K562 (cell line): ENCODE measurements around the gene PCYT1A. TPM values are rescaled to one million over a fixed set of nuclear protein-coding genes. Genes with fewer than 3 reads are reported as not detected.

ENCODE experiments used
- CHD2 ChIP-seq: IDR thresholded peaks from 2 replicates; pipeline ENCODE4 v1.6.1; 2011; ENCODE audit warnings: low read depth, low read length
- ESRRA ChIP-seq: fragments of 450-650 bp; IDR thresholded peaks from 2 replicates; pipeline ENCODE4 v1.6.1; 2014; ENCODE audit warnings: low read depth, mild to moderate bottlenecking, moderate library complexity, borderline replicate concordance
- EWSR1 ChIP-seq: fragments of 450-650 bp; IDR thresholded peaks from 2 replicates; pipeline ENCODE4 v1.6.1; 2018; ENCODE audit warnings: borderline replicate concordance, mild to moderate bottlenecking, low read depth, moderate library complexity; ENCODE audit not compliant: partially characterized antibody
- FOXA3 ChIP-seq, 2 experiments: fragments of 450-650 bp in 1 of 2; sonication (generic) in 1 of 2; formaldehyde crosslinking; IDR thresholded peaks in 1 of 2; conservative IDR thresholded peaks in 1 of 2; 2 replicates each; pipeline versions ENCODE4 v1.4.0 to v1.8.0; 2020 to 2022; ENCODE audit warnings: mild to moderate bottlenecking in 2 of 2, missing genetic modification reagents in 1 of 2
- GTF2F1 ChIP-seq: IDR thresholded peaks from 2 replicates; pipeline ENCODE4 v1.6.1; 2011; ENCODE audit warnings: low read depth, low read length, improper control_type of control experiment
- RBM25 ChIP-seq: fragments of 200-400 bp; formaldehyde crosslinking; IDR thresholded peaks from 2 replicates; pipeline ENCODE4 v1.6.1; 2018; ENCODE audit warnings: low read length, low read depth, moderate library complexity; ENCODE audit not compliant: severe bottlenecking
- SIN3A ChIP-seq, 2 experiments: fragments of 150-350 bp in 1 of 2; IDR thresholded peaks; 2 replicates each; pipeline ENCODE4 v1.6.1; 2011 to 2016; ENCODE audit warnings: borderline replicate concordance in 2 of 2, low read depth in 2 of 2, low read length in 2 of 2, mild to moderate bottlenecking in 2 of 2, moderate library complexity in 2 of 2; ENCODE audit not compliant: control insufficient read depth in 1 of 2
- SIN3B ChIP-seq: fragments of 450-650 bp; IDR thresholded peaks from 2 replicates; pipeline ENCODE4 v1.6.1; 2017; ENCODE audit warnings: low read depth, mild to moderate bottlenecking, moderate library complexity
- ZFX ChIP-seq: sonication (generic); formaldehyde crosslinking; IDR thresholded peaks from 2 replicates; pipeline ENCODE4 v1.8.0; 2022; ENCODE audit warnings: mild to moderate bottlenecking, missing genetic modification reagents, moderate library complexity
- ZNF197 ChIP-seq: fragments of 200-800 bp; sonication (Bioruptor generic); IDR thresholded peaks from 2 replicates; pipeline ENCODE4 v1.6.1; 2016; ENCODE audit warnings: low read depth, missing genetic modification characterization, missing compliant biosample characterization
- ZSCAN32 ChIP-seq: fragments of 450-650 bp; formaldehyde crosslinking; IDR thresholded peaks from 2 replicates; pipeline ENCODE4 v1.4.0; 2020; ENCODE audit warnings: mild to moderate bottlenecking, moderate library complexity
- polyA plus RNA-seq, 8 experiments: library from polyadenylated mRNA; depleted of rRNA in 4 of 8; stranded (reverse) in 5 of 8; unstranded in 3 of 8; fragments of >200 nt; fragmentation: Nextera tagmentation in 2 of 8; fragmentation: Illumina TruSeq in 1 of 8; extraction: Ambion mirVana in 2 of 8; extraction: Trizol in 1 of 8; gene quantifications; 2 replicates each; pipeline versions ENCODE4 v1.2.1 to v1.2.3, GENCODE V29; 2011 to 2014; ENCODE audit warnings: inconsistent platforms in 1 of 8, missing spikeins in 1 of 8
- total RNA-seq, 7 experiments: library from RNA; depleted of rRNA in 6 of 7; stranded (reverse); fragments of >200 nt in 6 of 7; fragmentation: Illumina TruSeq in 2 of 7; extraction: Trizol in 2 of 7; gene quantifications; 2 replicates each; pipeline versions ENCODE4 v1.2.1 to v1.2.3, GENCODE V29; 2011 to 2021; ENCODE audit warnings: low replicate concordance in 1 of 7
- TF ChIP-seq, protein P1 (sequence below): fragments of 250-450 bp; sonication (Bioruptor Pico); IDR thresholded peaks from 2 replicates; pipeline ENCODE4 v1.5.1; 2021; ENCODE audit warnings: mild to moderate bottlenecking
- TF ChIP-seq, protein P2 (sequence below): sonication (generic); formaldehyde crosslinking; IDR thresholded peaks from 2 replicates; pipeline ENCODE4 v1.8.0; 2023; ENCODE audit warnings: mild to moderate bottlenecking, missing genetic modification reagents
- TF ChIP-seq, protein P3 (sequence below): fragments of 250-450 bp; sonication (Bioruptor Pico); IDR thresholded peaks from 2 replicates; pipeline ENCODE4 v1.8.0; 2022; ENCODE audit warnings: inconsistent platforms, mild to moderate bottlenecking, moderate library complexity, borderline replicate concordance
- TF ChIP-seq, protein P4 (sequence below), 2 experiments: fragments of 450-650 bp; IDR thresholded peaks; 2 replicates each; pipeline ENCODE4 v1.6.1; 2018; ENCODE audit warnings: mild to moderate bottlenecking in 2 of 2, low read depth in 1 of 2; ENCODE audit not compliant: partially characterized antibody in 2 of 2

The PCYT1A gene
- total and polyA plus RNA-seq, 9 of the 15 experiments (the other 6 are each of a cell fraction or from before 2014, with no cell fraction given) = 13.4 to 62.8 (median 49.4) TPM

DNA sequence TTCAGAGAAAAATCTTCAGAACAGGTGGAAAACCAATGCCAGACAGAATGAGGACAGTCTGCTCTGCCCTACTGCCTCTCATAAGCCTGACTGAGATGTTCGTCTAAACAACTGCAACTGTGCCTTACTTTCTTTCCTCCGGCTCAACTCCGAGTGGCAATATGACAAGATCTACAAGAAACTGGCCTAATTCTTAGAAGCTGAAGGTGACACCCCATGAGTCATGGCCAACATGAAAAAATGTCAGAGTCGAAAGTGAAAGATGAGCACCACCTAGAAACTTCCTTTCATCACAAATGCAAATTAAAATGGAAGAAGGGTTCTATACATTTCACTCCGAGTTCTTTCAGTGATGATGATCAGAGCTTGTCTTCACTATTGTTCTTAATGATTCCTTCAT is 12.9 kb downstream of the PCYT1A start (continued):
- TF ChIP-seq, protein P1, sequence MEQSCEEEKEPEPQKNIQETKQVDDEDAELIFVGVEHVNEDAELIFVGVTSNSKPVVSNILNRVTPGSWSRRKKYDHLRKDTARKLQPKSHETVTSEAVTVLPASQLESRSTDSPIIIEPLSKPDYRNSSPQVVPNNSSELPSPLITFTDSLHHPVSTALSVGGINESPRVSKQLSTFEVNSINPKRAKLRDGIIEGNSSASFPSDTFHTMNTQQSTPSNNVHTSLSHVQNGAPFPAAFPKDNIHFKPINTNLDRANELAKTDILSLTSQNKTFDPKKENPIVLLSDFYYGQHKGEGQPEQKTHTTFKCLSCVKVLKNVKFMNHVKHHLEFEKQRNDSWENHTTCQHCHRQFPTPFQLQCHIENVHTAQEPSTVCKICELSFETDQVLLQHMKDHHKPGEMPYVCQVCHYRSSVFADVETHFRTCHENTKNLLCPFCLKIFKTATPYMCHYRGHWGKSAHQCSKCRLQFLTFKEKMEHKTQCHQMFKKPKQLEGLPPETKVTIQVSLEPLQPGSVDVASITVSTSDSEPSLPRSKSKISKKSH (CRISPR knock-in tag) = no peak
- peak; percentile 94 for TF ChIP-seq ESRRA
- TF ChIP-seq SIN3A (IDR thresholded peaks at IDR 0.05; ENCODE audit: borderline replicate concordance in 2 of 2, control insufficient read depth in 1 of 2, low read depth in 2 of 2, low read length in 2 of 2) = no peak
- no peak for TF ChIP-seq ZNF197
- TF ChIP-seq SIN3B = no peak
- no peak for TF ChIP-seq EWSR1
- TF ChIP-seq RBM25 = no peak
- TF ChIP-seq ZSCAN32 (CRISPR knock-in tag) = no peak
- TF ChIP-seq, protein P2, sequence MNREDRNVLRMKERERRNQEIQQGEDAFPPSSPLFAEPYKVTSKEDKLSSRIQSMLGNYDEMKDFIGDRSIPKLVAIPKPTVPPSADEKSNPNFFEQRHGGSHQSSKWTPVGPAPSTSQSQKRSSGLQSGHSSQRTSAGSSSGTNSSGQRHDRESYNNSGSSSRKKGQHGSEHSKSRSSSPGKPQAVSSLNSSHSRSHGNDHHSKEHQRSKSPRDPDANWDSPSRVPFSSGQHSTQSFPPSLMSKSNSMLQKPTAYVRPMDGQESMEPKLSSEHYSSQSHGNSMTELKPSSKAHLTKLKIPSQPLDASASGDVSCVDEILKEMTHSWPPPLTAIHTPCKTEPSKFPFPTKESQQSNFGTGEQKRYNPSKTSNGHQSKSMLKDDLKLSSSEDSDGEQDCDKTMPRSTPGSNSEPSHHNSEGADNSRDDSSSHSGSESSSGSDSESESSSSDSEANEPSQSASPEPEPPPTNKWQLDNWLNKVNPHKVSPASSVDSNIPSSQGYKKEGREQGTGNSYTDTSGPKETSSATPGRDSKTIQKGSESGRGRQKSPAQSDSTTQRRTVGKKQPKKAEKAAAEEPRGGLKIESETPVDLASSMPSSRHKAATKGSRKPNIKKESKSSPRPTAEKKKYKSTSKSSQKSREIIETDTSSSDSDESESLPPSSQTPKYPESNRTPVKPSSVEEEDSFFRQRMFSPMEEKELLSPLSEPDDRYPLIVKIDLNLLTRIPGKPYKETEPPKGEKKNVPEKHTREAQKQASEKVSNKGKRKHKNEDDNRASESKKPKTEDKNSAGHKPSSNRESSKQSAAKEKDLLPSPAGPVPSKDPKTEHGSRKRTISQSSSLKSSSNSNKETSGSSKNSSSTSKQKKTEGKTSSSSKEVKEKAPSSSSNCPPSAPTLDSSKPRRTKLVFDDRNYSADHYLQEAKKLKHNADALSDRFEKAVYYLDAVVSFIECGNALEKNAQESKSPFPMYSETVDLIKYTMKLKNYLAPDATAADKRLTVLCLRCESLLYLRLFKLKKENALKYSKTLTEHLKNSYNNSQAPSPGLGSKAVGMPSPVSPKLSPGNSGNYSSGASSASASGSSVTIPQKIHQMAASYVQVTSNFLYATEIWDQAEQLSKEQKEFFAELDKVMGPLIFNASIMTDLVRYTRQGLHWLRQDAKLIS = no peak
- TF ChIP-seq FOXA3 (CRISPR knock-in tag; conservative IDR thresholded peaks at IDR 0.05 in 1 of 2, IDR thresholded peaks at IDR 0.05 in 1 of 2) = no peak
- TF ChIP-seq, protein P3, sequence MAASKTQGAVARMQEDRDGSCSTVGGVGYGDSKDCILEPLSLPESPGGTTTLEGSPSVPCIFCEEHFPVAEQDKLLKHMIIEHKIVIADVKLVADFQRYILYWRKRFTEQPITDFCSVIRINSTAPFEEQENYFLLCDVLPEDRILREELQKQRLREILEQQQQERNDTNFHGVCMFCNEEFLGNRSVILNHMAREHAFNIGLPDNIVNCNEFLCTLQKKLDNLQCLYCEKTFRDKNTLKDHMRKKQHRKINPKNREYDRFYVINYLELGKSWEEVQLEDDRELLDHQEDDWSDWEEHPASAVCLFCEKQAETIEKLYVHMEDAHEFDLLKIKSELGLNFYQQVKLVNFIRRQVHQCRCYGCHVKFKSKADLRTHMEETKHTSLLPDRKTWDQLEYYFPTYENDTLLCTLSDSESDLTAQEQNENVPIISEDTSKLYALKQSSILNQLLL (CRISPR knock-in tag) = no peak
- TF ChIP-seq ZFX (CRISPR knock-in tag) = no peak
- TF ChIP-seq CHD2 = no peak
- TF ChIP-seq, protein P4, sequence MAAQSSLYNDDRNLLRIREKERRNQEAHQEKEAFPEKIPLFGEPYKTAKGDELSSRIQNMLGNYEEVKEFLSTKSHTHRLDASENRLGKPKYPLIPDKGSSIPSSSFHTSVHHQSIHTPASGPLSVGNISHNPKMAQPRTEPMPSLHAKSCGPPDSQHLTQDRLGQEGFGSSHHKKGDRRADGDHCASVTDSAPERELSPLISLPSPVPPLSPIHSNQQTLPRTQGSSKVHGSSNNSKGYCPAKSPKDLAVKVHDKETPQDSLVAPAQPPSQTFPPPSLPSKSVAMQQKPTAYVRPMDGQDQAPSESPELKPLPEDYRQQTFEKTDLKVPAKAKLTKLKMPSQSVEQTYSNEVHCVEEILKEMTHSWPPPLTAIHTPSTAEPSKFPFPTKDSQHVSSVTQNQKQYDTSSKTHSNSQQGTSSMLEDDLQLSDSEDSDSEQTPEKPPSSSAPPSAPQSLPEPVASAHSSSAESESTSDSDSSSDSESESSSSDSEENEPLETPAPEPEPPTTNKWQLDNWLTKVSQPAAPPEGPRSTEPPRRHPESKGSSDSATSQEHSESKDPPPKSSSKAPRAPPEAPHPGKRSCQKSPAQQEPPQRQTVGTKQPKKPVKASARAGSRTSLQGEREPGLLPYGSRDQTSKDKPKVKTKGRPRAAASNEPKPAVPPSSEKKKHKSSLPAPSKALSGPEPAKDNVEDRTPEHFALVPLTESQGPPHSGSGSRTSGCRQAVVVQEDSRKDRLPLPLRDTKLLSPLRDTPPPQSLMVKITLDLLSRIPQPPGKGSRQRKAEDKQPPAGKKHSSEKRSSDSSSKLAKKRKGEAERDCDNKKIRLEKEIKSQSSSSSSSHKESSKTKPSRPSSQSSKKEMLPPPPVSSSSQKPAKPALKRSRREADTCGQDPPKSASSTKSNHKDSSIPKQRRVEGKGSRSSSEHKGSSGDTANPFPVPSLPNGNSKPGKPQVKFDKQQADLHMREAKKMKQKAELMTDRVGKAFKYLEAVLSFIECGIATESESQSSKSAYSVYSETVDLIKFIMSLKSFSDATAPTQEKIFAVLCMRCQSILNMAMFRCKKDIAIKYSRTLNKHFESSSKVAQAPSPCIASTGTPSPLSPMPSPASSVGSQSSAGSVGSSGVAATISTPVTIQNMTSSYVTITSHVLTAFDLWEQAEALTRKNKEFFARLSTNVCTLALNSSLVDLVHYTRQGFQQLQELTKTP (IDR thresholded peaks at IDR 0.05; ENCODE audit: low read depth in 1 of 2, partially characterized antibody in 2 of 2) = no peak
- no peak for TF ChIP-seq GTF2F1
